ENCODE measurements around the gene LRRC37A3. TPM values are rescaled to one million over a fixed set of nuclear protein-coding genes. Genes with fewer than 3 reads are reported as not detected.
"Not testable (repeated sequence)": the region's sequence is repeated elsewhere in the genome, so short reads cannot be mapped to it uniquely, and the experiment has no call there.

The LRRC37A3 gene
- total and polyA plus RNA-seq, 12 donors = 1.0 to 5.9 (median 3.2) TPM

DNA sequence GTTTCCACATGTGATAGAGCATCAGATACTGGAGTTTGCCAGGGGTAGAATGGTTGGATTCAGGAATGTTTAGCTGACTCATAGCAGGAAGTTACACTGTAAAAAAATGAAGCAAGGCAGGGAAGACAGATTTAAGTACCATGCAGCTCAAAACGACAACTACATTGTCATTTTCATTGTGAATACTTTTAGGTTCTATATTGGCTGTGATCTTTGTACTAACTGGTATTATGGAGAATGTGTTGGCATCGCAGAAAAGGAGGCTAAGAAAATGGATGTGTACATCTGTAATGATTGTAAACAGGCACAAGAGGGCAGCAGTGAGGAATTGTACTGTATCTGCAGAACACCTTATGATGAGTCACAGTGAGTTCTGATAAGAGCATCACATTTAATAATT, 8.2 kb upstream of the LRRC37A3 start:
- not testable (repeated sequence) for H3K27me3 ChIP-seq, H3K4me3 ChIP-seq, H3K27ac ChIP-seq, H3K36me3 ChIP-seq, H3K9me3 ChIP-seq
- WGBS, 2 donors = 0% methylated on average over 2 of the region's 2 CpGs
- DNase-seq = peak in 1 of 2 donors; percentile 76
- H3K4me1 ChIP-seq = peaks cover 0 to 12% (median 0%) of the 10 kb centered on the region in 9 donors
- peak; percentile 50 to 75 (median 64) for TF ChIP-seq CTCF (IDR thresholded peaks at IDR 0.05)
- intact Hi-C loops (cut with DNase I) = loop anchor here in 3 of 10 donors (5.0 to 10.0 kb wide), 2 partner anchors 35 to 267 kb away; no protein-coding TSS in a partner anchor
- ATAC-seq = peak in 7 of 8 donors; percentile 67 to 82 (median 71)

- not testable (repeated sequence) for DNase-seq, H3K4me3 ChIP-seq, H3K27ac ChIP-seq, H3K36me3 ChIP-seq, H3K9me3 ChIP-seq, H3K27me3 ChIP-seq
- WGBS, 2 donors = 81 to 91% methylated on average over 4 of the region's 4 CpGs
- peaks cover 0 to 20% (median 0%) of the 10 kb centered on the region in 9 donors for H3K4me1 ChIP-seq
- ATAC-seq = peak in 1 of 8 donors; percentile 25
- intact Hi-C loops (cut with DNase I) = loop anchor here in 3 of 10 donors (5.0 to 10.0 kb wide), 2 partner anchors 36 to 268 kb away; no protein-coding TSS in a partner anchor
Observed at GRCh38 chr17:64926430-64926829, 7.2 kb upstream of the LRRC37A3 start.

DNA sequence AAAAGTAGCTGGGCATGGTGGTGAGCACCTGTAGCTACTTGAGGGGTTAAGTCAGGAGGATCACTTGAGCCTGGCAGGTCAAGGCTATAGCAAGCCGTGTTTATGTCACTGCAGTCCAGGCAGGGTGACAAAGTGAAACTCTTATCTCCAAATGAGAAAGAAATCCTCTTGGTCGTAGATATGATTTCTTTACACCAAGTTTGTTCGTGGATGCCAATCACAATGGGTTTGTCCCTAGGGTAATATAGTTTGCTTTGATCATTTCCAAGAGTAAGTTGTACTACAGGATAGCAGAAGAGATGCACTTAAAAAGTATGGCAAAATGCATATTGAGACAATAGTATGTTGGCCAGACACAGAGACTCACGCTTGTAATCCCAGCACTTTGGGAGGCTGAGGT, 6.0 kb upstream of the LRRC37A3 start:
- 77 to 78% methylated on average over 4 of the region's 4 CpGs for WGBS, 2 donors
- not testable (repeated sequence) for H3K27ac ChIP-seq, H3K9me3 ChIP-seq, ATAC-seq, H3K36me3 ChIP-seq, DNase-seq, H3K4me3 ChIP-seq, H3K27me3 ChIP-seq
- intact Hi-C loops (cut with DNase I) = loop anchor here in 3 of 10 donors (5.0 to 10.0 kb wide), 2 partner anchors 37 to 270 kb away; no protein-coding TSS in a partner anchor
- peaks cover 0 to 23% (median 0%) of the 10 kb centered on the region in 9 donors for H3K4me1 ChIP-seq

DNA sequence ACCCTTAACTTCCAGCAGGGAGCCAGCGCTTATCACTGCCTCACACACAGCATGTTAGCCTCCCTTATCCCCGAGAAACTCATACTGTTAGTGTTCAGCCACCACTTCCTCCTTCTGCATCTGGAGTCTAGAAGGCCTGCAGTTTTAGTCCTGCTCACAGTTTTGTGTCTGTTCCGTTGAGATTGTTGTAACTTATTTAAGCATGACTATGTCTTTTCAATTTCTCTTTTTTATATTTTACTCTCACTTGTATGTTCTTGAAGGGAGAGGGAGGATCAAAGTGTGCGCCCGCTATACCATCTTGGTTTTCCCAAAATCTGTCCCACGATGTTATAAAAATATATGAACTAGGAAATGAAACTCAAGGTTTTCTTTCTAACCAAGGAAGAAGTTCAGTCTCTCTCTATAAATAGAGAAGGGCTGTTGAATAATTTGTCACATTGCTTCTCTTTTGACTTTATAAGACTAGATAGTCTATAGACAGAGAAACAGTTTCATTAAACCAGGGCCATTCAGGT, 3.8 kb upstream of the LRRC37A3 start:
- ATAC-seq, H3K36me3 ChIP-seq, DNase-seq, H3K27me3 ChIP-seq, H3K9me3 ChIP-seq, H3K4me3 ChIP-seq: not testable (repeated sequence)
- WGBS, 2 donors = 79 to 82% methylated on average over 6 of the region's 6 CpGs
- peaks cover 0 to 28% (median 5%) of the 10 kb centered on the region in 9 donors for H3K4me1 ChIP-seq
- intact Hi-C loops (cut with DNase I) = loop anchor here in 1 of 10 donors (10.0 kb wide), 1 partner anchor 272 kb away; no protein-coding TSS in a partner anchor
- H3K27ac ChIP-seq = peak overlapping the region in 1 of 10 donors; percentile 57

DNA sequence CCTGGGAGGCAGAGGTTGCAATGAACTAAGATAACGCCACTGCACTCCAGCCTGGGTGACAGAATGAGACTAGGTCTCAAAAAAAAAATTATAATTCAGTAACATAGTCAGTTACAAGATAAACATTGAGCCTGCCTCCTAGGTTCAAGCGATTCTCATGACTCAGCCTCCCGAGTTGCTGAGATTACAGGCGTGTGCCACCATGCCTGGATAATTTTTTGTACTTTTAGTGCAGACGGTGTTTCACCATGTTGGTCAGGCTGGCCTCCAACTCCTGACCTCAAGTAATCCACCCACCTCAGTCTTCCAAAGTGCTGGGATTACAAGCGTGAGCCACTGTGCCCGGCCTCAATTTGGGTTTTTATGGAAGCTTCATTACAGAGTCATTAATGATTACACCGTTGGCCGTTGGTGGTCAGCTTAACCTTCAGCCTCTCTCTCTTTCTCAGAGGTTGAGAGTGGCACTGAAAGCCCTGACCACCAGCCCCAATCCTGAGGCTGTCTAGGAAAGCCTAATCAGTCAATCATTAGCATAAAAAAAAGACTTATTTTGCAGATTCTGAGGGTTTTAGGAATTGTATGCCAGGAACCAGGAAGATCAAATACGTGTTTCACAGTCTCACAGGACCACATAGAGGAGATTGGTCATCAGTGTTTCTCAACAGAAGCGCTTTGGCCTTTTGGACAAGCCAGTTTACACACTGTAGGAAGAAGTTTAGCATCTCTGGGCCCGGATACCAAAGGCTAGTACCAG, 1.3 kb upstream of the LRRC37A3 start:
- no peak for DNase-seq
- no peak for ATAC-seq
- Histone ChIP-seq H3K4me1 (peaks cover 0 to 23% (median 5%) of the 10 kb centered on the region in 9 donors), H3K4me3 (peak overlapping the region in 3 of 10 donors; percentile 71 to 89 (median 85)), H3K27me3 (no peaks in the 10 kb centered on the region), H3K36me3 (peaks cover 0 to under 1% (median 0%) of the 10 kb centered on the region in 9 donors), H3K9me3 (no peaks in the 10 kb centered on the region), H3K27ac (no peak overlapping the region)
- 94 to 95% methylated on average over 12 of the region's 12 CpGs for WGBS, 2 donors
- intact Hi-C loops (cut with DNase I) = loop anchor here in 1 of 10 donors (10.0 kb wide), 1 partner anchor 274 kb away; no protein-coding TSS in a partner anchor
- no peak for TF ChIP-seq CTCF (IDR thresholded peaks at IDR 0.05)

Measured in heart right ventricle (tissue), 16 donors.